ENCODE results near the gene C3. TPM values are rescaled to one million over a fixed set of nuclear protein-coding genes. Genes with fewer than 3 reads are reported as not detected.
"Not testable (repeated sequence)": the region's sequence is repeated elsewhere in the genome, so short reads cannot be mapped to it uniquely, and the experiment has no call there.

The C3 gene
- total RNA-seq, 1 donor from 2014 or later, result 1,129 TPM

DNA sequence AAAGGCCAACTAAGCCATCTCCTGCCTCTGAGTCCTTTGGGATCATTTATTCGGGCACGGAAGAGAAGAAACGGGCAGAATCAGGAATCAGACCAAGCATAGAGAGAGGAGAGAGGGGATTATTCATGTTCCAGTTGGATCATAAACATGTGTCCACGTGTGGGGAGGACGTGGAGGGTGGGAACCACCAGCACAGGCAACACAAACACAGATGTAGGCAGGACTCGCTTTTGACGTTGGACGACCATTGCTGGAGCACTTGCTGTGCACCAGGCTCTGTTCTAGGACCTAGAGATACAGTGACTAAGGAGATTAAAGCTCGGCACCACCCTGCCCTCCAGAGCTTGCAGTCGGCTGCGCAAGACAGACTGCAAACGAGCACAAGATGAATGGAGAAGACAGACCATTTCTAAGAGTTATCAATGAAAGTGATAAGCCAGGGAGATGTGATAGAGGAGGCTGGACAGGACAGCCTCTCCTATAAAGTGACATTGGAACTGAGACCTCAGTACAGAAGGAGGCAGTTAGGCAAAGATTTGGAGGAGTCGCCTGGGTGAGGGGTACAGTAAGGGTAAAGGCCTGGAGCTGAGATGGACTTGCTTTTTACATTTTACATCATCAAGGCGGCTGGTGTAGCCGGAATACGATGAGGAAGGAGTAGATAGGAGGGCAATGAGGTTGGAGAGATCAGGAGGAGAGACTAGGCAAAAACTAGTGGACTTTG, 46.1 kb upstream of the C3 start:
- Histone ChIP-seq H3K4me1 (peaks cover 17% of the 10 kb centered on the region), H3K27ac (peak overlapping the region; percentile 74), H3K4me3 (peak overlapping the region; percentile 54), H3K9me3 (no peaks in the 10 kb centered on the region), H3K36me3 (no peaks in the 10 kb centered on the region), H3K27me3 (no peaks in the 10 kb centered on the region)
- no peak for DNase-seq
- intact Hi-C loops (cut with DNase I), result no loop called here
- TF ChIP-seq, protein P1, sequence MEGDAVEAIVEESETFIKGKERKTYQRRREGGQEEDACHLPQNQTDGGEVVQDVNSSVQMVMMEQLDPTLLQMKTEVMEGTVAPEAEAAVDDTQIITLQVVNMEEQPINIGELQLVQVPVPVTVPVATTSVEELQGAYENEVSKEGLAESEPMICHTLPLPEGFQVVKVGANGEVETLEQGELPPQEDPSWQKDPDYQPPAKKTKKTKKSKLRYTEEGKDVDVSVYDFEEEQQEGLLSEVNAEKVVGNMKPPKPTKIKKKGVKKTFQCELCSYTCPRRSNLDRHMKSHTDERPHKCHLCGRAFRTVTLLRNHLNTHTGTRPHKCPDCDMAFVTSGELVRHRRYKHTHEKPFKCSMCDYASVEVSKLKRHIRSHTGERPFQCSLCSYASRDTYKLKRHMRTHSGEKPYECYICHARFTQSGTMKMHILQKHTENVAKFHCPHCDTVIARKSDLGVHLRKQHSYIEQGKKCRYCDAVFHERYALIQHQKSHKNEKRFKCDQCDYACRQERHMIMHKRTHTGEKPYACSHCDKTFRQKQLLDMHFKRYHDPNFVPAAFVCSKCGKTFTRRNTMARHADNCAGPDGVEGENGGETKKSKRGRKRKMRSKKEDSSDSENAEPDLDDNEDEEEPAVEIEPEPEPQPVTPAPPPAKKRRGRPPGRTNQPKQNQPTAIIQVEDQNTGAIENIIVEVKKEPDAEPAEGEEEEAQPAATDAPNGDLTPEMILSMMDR (IDR thresholded peaks at IDR 0.05), result no peak
- ATAC-seq, result no peak

DNA sequence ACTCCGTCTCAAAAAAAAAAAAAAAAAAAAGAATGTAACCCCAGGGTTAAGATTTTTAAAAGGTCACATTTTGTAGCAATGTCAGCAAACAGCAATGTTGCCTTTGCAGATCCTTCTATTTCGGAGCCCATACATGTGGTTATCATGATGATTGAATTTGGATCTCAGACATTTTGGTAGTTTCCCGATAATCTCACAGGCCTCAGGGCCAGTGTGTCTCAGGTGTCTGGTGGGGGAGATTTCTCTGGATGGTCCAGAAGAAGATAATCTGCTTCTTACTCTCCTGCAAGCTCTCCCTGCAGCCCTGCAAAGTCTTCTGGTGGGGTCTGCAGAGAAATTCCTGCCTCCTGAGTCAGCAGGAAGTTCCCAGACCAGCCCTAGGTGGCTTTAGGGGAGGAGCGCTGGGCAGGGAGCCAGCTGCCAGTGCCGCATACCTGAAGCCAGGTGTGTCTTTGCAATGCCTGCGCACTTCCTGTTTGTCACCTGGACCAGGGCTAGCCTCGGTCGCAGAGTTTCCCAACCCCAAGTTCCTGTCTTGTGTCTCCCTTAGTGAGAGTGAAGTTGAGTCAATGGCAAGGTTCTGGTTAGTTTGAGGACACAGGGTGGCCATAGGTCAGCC, 45.4 kb upstream of the C3 start:
- peaks cover 17% of the 10 kb centered on the region for H3K4me1 ChIP-seq
- no peaks in the 10 kb centered on the region for H3K36me3 ChIP-seq
- ATAC-seq (peak; percentile 71), DNase-seq (peak; percentile 95)
- no peaks in the 10 kb centered on the region for H3K9me3 ChIP-seq
- TF ChIP-seq, protein P1 (IDR thresholded peaks at IDR 0.05), result no peak
- H3K27ac ChIP-seq, result peak overlapping the region; percentile 74
- intact Hi-C loops (cut with DNase I), result no loop called here
- H3K27me3 ChIP-seq, result no peaks in the 10 kb centered on the region
- peak overlapping the region; percentile 54 for H3K4me3 ChIP-seq

DNA sequence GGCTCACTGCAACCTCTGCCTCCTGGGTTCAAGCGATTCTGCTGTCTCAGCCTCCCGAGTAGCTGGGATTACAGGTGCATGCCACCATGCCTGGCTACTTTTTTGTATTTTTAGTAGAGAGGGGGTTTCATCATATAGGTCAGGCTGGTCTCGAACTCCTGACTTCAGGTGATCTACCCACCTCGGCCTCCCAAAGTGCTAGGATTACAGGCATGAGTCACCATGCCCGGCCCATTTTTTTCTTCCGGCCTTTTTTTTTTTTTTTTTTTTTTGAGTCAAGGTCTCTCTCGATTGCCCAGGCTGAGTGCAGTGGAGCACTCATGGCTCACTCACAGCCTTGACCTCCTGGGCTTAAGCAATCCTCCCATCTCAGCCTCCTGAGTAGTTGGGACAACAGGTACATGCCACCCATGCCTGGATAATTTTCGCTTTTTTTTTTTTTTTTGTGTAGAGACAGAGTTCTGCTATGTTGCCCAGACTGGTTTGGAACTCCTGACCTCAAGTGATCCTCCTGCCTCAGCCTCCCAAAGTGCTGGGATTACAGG, 41.9 kb upstream of the C3 start:
- H3K9me3 ChIP-seq; H3K27me3 ChIP-seq; intact Hi-C loops (cut with DNase I); H3K4me3 ChIP-seq; H3K36me3 ChIP-seq; H3K27ac ChIP-seq; ATAC-seq; DNase-seq: not testable (repeated sequence)
- peaks cover 17% of the 10 kb centered on the region for H3K4me1 ChIP-seq

DNA sequence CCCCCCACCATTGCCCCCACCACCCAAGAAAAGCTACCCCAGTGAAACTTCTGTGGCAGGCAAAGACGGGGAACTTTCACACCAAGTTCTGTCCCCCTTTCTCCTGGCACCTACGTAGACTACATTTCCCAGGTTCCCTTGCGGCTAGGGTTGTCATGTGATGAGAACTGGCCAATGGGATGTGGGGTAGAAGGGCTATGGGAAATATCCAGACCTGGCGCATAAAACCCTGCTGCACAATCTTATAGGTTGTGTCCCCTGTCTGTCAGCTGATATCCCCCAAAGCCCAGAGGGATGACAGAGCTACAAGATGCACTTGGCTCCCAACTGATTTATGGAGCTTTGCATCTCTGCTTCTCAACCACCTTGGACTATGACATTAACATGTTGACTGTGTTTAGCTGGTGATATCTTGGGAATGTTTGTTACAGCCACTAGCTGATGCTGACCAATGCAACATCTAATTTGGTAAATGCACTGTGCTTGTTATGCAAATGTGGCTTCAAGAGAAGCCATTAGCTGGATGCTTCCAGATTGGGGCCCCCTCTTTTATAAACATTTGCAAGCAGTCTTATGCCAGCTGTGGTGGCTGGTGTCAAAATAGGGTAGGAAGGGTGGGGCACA, 40.7 kb upstream of the C3 start:
- peaks cover 8% of the 10 kb centered on the region for H3K4me1 ChIP-seq
- intact Hi-C loops (cut with DNase I), result no loop called here
- H3K9me3 ChIP-seq, result no peaks in the 10 kb centered on the region
- TF ChIP-seq, protein P1 (IDR thresholded peaks at IDR 0.05), result no peak
- DNase-seq, result no peak
- H3K27ac ChIP-seq, result no peak overlapping the region
- no peak overlapping the region for H3K4me3 ChIP-seq
- ATAC-seq, result no peak
- no peaks in the 10 kb centered on the region for H3K36me3 ChIP-seq
- H3K27me3 ChIP-seq, result no peaks in the 10 kb centered on the region

DNA sequence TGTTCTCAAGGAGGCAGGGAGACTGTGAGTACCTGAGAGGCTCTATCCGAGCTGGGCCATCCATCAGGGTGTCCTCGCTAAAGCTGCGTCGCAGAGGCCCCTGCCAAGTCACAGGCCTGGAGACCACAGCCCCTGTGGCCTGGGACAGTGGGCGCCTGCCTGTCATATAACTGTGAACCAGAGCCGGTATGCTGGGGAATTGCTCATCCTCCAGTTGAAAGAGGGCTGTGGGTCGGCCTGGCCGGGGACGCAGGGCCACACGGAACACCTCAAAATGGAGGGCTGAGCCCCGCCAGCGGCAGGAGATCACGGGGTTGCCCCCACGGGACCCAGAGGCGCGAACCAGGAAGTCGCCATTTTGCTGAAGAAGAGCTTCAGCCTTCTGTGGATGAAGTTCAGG, 40.2 kb upstream of the C3 start:
- H3K4me1 ChIP-seq, result peaks cover 3% of the 10 kb centered on the region
- H3K27me3 ChIP-seq, result no peaks in the 10 kb centered on the region
- intact Hi-C loops (cut with DNase I), result no loop called here
- H3K9me3 ChIP-seq, result no peaks in the 10 kb centered on the region
- H3K27ac ChIP-seq, result no peak overlapping the region
- TF ChIP-seq, protein P1 (IDR thresholded peaks at IDR 0.05), result no peak
- H3K4me3 ChIP-seq, result no peak overlapping the region
- peaks cover 3% of the 10 kb centered on the region for H3K36me3 ChIP-seq
- DNase-seq, result no peak
- ATAC-seq, result no peak
